ENCODE data around the gene CACNA1S.

Gene CACNA1S

GRCh38 chr1:201095581-201095980 lies 16.6 kb downstream of the CACNA1S start:
- no peak for TF ChIP-seq CTCF (conservative IDR thresholded peaks at IDR 0.05; ENCODE audit: low read depth, low read length)

GRCh38 chr1:201094832-201095231 lies 17.4 kb downstream of the CACNA1S start:
- H3K4me3 ChIP-seq (ENCODE audit: low read length) = no peak overlapping the region
- TF ChIP-seq CTCF (conservative IDR thresholded peaks at IDR 0.05; ENCODE audit: low read depth, low read length) = no peak
- no peak for DNase-seq (ENCODE audit: low read depth)

More at GRCh38 chr1:201095581-201095980, 16.6 kb downstream of the CACNA1S start:
- no peak for DNase-seq (ENCODE audit: low read depth)
- no peak overlapping the region for H3K4me3 ChIP-seq (ENCODE audit: low read length)

GRCh38 chr1:201093962-201094361 lies 18.3 kb downstream of the CACNA1S start:
- no peak for DNase-seq (ENCODE audit: low read depth)
- TF ChIP-seq CTCF (conservative IDR thresholded peaks at IDR 0.05; ENCODE audit: low read depth, low read length) = no peak
- H3K4me3 ChIP-seq (ENCODE audit: low read length) = no peak overlapping the region

- H3K4me3 ChIP-seq (ENCODE audit: low read length) = no peak overlapping the region
- TF ChIP-seq CTCF (conservative IDR thresholded peaks at IDR 0.05; ENCODE audit: low read depth, low read length) = no peak
- DNase-seq (ENCODE audit: low read depth) = no peak
These were observed 18.7 kb downstream of the CACNA1S start for GRCh38 chr1:201093561-201093960.

- H3K4me3 ChIP-seq (ENCODE audit: low read length) = no peak overlapping the region
- DNase-seq (ENCODE audit: low read depth) = no peak
These were observed 19.5 kb downstream of the CACNA1S start for GRCh38 chr1:201092738-201093137.

GRCh38 chr1:201091256-201091655 lies 21.0 kb downstream of the CACNA1S start:
- no peak for DNase-seq (ENCODE audit: low read depth)
- TF ChIP-seq CTCF (conservative IDR thresholded peaks at IDR 0.05; ENCODE audit: low read depth, low read length) = no peak
- no peak overlapping the region for H3K4me3 ChIP-seq (ENCODE audit: low read length)

More at GRCh38 chr1:201092738-201093137, 19.5 kb downstream of the CACNA1S start:
- TF ChIP-seq CTCF (conservative IDR thresholded peaks at IDR 0.05; ENCODE audit: low read depth, low read length) = no peak

- no peak for DNase-seq (ENCODE audit: low read depth)
- no peak for TF ChIP-seq CTCF (conservative IDR thresholded peaks at IDR 0.05; ENCODE audit: low read depth, low read length)
- H3K4me3 ChIP-seq (ENCODE audit: low read length) = no peak overlapping the region
These were observed 21.7 kb downstream of the CACNA1S start for GRCh38 chr1:201090541-201090940.
